Astrocyte of the spinal cord (primary cell): ENCODE data around the gene FARP1.

Experiments
- DNase-seq: peaks from one replicate; pipeline ENCODE4 v3.0.0; 2011; ENCODE audit warnings: low read depth, low spot score
- H3K4me3 ChIP-seq: 2 replicates; pipeline ENCODE4 v1.5.1; 2011; ENCODE audit warnings: low read depth, mild to moderate bottlenecking, low read length, moderate library complexity
- in situ Hi-C: cut with HindIII; loops from 2 replicates; pipeline ENCODE4 v1.10.0; 2017; ENCODE audit warnings: low sequenced_read_pairs
- TF ChIP-seq, protein P1 (sequence below): IDR thresholded peaks from 2 replicates; pipeline ENCODE4 v1.5.1; 2012; ENCODE audit warnings: low read depth, mild to moderate bottlenecking, low read length, inconsistent platforms

The FARP1 gene

GRCh38 chr13:98441056-98441676 lies 298.3 kb downstream of the FARP1 start:
- DNase-seq, result no peak
- in situ Hi-C loops, result loop anchor here (25.0 kb wide), 1 partner anchor 221 kb away; no protein-coding TSS in a partner anchor
- no peak overlapping the region for H3K4me3 ChIP-seq
- TF ChIP-seq, protein P1, sequence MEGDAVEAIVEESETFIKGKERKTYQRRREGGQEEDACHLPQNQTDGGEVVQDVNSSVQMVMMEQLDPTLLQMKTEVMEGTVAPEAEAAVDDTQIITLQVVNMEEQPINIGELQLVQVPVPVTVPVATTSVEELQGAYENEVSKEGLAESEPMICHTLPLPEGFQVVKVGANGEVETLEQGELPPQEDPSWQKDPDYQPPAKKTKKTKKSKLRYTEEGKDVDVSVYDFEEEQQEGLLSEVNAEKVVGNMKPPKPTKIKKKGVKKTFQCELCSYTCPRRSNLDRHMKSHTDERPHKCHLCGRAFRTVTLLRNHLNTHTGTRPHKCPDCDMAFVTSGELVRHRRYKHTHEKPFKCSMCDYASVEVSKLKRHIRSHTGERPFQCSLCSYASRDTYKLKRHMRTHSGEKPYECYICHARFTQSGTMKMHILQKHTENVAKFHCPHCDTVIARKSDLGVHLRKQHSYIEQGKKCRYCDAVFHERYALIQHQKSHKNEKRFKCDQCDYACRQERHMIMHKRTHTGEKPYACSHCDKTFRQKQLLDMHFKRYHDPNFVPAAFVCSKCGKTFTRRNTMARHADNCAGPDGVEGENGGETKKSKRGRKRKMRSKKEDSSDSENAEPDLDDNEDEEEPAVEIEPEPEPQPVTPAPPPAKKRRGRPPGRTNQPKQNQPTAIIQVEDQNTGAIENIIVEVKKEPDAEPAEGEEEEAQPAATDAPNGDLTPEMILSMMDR, result no peak

- in situ Hi-C loops, result loop anchor here (25.0 kb wide), 1 partner anchor 220 kb away; no protein-coding TSS in a partner anchor
- TF ChIP-seq, protein P1, result no peak
- no peak overlapping the region for H3K4me3 ChIP-seq
- no peak for DNase-seq
Observed at GRCh38 chr13:98442391-98443230, 299.7 kb downstream of the FARP1 start.

- no peak overlapping the region for H3K4me3 ChIP-seq
- in situ Hi-C loops, result loop anchor here (25.0 kb wide), 1 partner anchor 219 kb away; no protein-coding TSS in a partner anchor
- DNase-seq, result peak; percentile 55
- TF ChIP-seq, protein P1, result no peak
Observed at GRCh38 chr13:98443329-98443728, 300.4 kb downstream of the FARP1 start.

DNA sequence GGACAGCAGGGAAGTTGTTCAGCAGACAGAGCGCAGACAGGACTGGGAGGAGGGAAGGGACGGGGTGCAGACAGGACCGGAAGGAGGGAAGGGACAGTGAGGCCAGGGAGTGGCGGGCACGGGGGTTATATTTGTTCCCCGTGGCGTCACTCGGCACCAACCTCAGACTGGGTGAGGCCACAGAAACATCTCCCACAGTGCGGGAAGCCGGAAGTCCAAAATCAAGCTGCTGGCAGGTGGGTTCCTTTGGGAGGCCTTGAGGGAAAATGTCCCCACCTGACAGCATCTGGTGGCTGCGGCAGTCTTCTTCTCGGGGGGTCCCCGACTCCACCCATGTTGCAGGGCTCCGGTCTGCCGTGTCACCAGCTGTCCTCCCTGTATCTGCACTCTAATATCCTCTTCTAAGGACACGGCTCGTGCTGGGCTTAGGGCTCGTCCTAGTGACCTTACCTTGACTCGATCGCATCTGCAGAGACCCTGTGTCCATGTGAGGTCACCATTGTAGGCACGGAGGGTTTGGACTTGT lies 301.0 kb downstream of the FARP1 start:
- H3K4me3 ChIP-seq, result no peak overlapping the region
- no peak for DNase-seq
- in situ Hi-C loops, result loop anchor here (25.0 kb wide), 1 partner anchor 218 kb away; no protein-coding TSS in a partner anchor
- TF ChIP-seq, protein P1, result no peak

DNA sequence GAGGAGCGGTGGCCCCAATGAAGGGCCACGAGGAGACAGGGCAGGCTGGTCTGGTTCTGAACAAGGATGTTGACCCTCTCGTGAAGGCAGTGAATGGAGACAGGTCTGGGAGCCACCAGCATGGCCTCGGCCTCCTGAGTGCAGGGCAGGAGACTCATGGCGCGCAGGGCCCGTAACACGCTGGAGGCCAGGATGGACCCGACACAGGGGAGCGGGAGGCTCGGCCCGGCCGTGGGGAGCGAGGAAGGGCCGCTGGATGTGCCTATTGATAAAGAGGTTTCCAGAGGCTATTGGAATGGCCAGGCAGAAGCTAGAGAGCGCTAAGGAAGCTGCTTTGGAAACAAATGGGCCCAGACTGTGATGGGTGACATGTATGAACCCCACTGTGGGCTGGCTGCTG lies 301.5 kb downstream of the FARP1 start:
- DNase-seq, result no peak
- in situ Hi-C loops, result loop anchor here (25.0 kb wide), 1 partner anchor 218 kb away; no protein-coding TSS in a partner anchor
- H3K4me3 ChIP-seq, result no peak overlapping the region
- TF ChIP-seq, protein P1, result no peak
